PC-9 (cell line): Measurements from ENCODE around the gene RAPGEF1. TPM values are rescaled to one million over a fixed set of nuclear protein-coding genes. Genes with fewer than 3 reads are reported as not detected.

Experiments used
- BruUV-seq: library from RNA; stranded (reverse); fragments of 400-500 nt; replicated peaks from 2 replicates; lab custom pipeline; 2021; lab: Mats Ljungman, UMichigan
- CTCF ChIA-PET: fragments of 300-600 bp; sonication (Branson Sonifier 250); formaldehyde crosslinking; loops from one replicate; lab custom pipeline; 2022; ENCODE audit warnings: antibody characterized with exemption; lab: Charles Lee
- POLR2A ChIA-PET: fragments of 300-600 bp; sonication (Branson Sonifier 250); formaldehyde crosslinking; loops from one replicate; lab custom pipeline; 2022; ENCODE audit warnings: antibody characterized with exemption; ENCODE audit not compliant: unreplicated experiment; lab: Charles Lee
- DNase-seq, 2 experiments: peaks; one replicate each; pipeline versions ENCODE4 v3.0.0 to v3.0.0-alpha.2; 2015 to 2022; ENCODE audit warnings: mixed read lengths in 1 of 2
- H2AFZ ChIP-seq: fragments of 200-600 bp; sonication (generic); 2 replicates; pipeline ENCODE4 v1.8.1; 2017; ENCODE audit warnings: antibody characterized with exemption
- H3F3A ChIP-seq: fragments of 200-600 bp; sonication (generic); 2 replicates; pipeline ENCODE4 v1.8.1; 2017; ENCODE audit warnings: antibody characterized with exemption, mild to moderate bottlenecking, low read depth; ENCODE audit not compliant: insufficient read depth
- H3K27ac ChIP-seq: fragments of 200-600 bp; sonication (generic); 2 replicates; pipeline ENCODE4 v1.6.1; 2016; ENCODE audit warnings: mixed run types
- H3K27me3 ChIP-seq: fragments of 200-600 bp; sonication (generic); 2 replicates; pipeline ENCODE4 v1.6.1; 2016; ENCODE audit warnings: low read depth, mixed run types; ENCODE audit not compliant: insufficient read depth
- H3K36me3 ChIP-seq: fragments of 200-600 bp; sonication (generic); 2 replicates; pipeline ENCODE4 v1.6.1; 2016; ENCODE audit warnings: low read depth, mixed run types
- H3K4me1 ChIP-seq: fragments of 200-600 bp; sonication (generic); replicated peaks from 2 replicates; pipeline ENCODE4 v1.6.1; 2016; ENCODE audit warnings: mixed run types; ENCODE audit not compliant: insufficient read depth
- H3K4me2 ChIP-seq: fragments of 200-600 bp; sonication (generic); 2 replicates; pipeline ENCODE4 v1.6.1; 2017; ENCODE audit warnings: mixed run types
- H3K4me3 ChIP-seq: fragments of 200-600 bp; sonication (generic); 2 replicates; pipeline ENCODE4 v1.6.1; 2016; ENCODE audit warnings: mixed run types
- H3K79me2 ChIP-seq: fragments of 200-600 bp; sonication (generic); 2 replicates; pipeline ENCODE4 v1.6.1; 2017; ENCODE audit warnings: low read depth, mixed run types
- H3K9me2 ChIP-seq: fragments of 200-600 bp; sonication (generic); 2 replicates; pipeline ENCODE4 v1.8.1; 2017; ENCODE audit warnings: mild to moderate bottlenecking; ENCODE audit not compliant: insufficient read depth
- H3K9me3 ChIP-seq: fragments of 200-600 bp; sonication (generic); 2 replicates; pipeline ENCODE4 v1.8.1; 2016; ENCODE audit warnings: low read depth; ENCODE audit not compliant: insufficient read depth
- H4K20me1 ChIP-seq: fragments of 200-600 bp; sonication (generic); 2 replicates; pipeline ENCODE4 v1.8.1; 2017; ENCODE audit not compliant: insufficient read depth
- CTCF ChIP-seq: fragments of 200-600 bp; sonication (generic); conservative IDR thresholded peaks from 2 replicates; pipeline ENCODE4 v1.6.1; 2017; ENCODE audit warnings: mixed run types, antibody characterized with exemption, mild to moderate bottlenecking, moderate library complexity
- EZH2 ChIP-seq: fragments of 200-600 bp; sonication (generic); IDR thresholded peaks from 2 replicates; pipeline ENCODE4 v1.8.0; 2017; ENCODE audit warnings: antibody characterized with exemption, low read depth
- intact Hi-C: fragments of 100-400 bp; cut with micrococcal nuclease; formaldehyde crosslinking; loops from one replicate; pipeline ENCODE4 v1.10.0; 2022; ENCODE audit not compliant: unreplicated experiment
- total RNA-seq: library from RNA; stranded (reverse); gene quantifications from 2 replicates; pipeline ENCODE4 v1.2.3, GENCODE V29; 2021

RAPGEF1 gene
- total RNA-seq, 1 experiment from 2014 or later: 66.5 TPM

GRCh38 chr9:131695836-131696460 is 43.9 kb downstream of the RAPGEF1 start:
- H3K36me3 ChIP-seq: no peaks in the 10 kb centered on the region
- no peak overlapping the region for H2AFZ ChIP-seq
- H3K27ac ChIP-seq: no peak overlapping the region
- no peaks in the 10 kb centered on the region for H3K9me3 ChIP-seq
- no peak overlapping the region for H3K4me2 ChIP-seq
- no TSS peak for BruUV-seq
- no peaks in the 10 kb centered on the region for H3K4me1 ChIP-seq
- no peaks in the 10 kb centered on the region for H3K27me3 ChIP-seq
- intact Hi-C loops: no loop called here
- no peak for TF ChIP-seq EZH2
- TF ChIP-seq CTCF: no peak
- POLR2A ChIA-PET: interaction anchor here (0.5 kb wide), 1 partner anchor 13 kb away, joined by 3 read pairs; no protein-coding TSS in a partner anchor
- no peaks in the 10 kb centered on the region for H3F3A ChIP-seq
- no peaks in the 10 kb centered on the region for H3K9me2 ChIP-seq
- no peak overlapping the region for H3K4me3 ChIP-seq
- CTCF ChIA-PET: interaction anchor here (0.6 kb wide), 1 partner anchor 19 kb away, joined by 7 read pairs; no protein-coding TSS in a partner anchor
- no peak for DNase-seq
- no peaks in the 10 kb centered on the region for H3K79me2 ChIP-seq
- H4K20me1 ChIP-seq: no peaks in the 10 kb centered on the region; the same call in 1 of the 2 replicates

DNA sequence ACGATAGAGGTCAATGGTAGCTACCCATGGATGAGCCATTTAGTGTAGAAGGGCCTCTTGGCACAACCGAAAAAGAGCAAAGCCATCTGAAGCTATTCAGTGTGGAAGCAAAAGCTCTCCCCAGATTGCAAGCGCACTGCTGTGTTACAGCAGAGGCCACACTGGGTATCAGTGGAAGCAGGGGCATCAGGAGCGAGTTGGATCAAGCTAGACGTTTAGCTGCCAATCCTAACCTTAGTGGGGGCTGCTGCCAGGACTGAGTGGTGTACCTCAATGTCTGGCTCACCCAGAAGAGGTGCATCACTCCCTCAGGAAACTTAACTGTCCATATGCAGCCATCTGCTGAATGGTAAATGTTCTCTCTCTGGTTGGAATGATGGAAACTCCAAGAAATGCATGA is 44.5 kb downstream of the RAPGEF1 start:
- CTCF ChIA-PET: no interaction called here

More for the DNA sequence above, 44.5 kb downstream of the RAPGEF1 start:
- no peaks in the 10 kb centered on the region; the same call in 1 of the 2 replicates for H4K20me1 ChIP-seq
- no peaks in the 10 kb centered on the region for H3K9me3 ChIP-seq
- H2AFZ ChIP-seq: no peak overlapping the region
- no peaks in the 10 kb centered on the region for H3K36me3 ChIP-seq
- H3K79me2 ChIP-seq: no peaks in the 10 kb centered on the region
- no peak overlapping the region for H3K4me2 ChIP-seq
- POLR2A ChIA-PET: interaction anchor here (0.5 to 0.6 kb wide), 2 partner anchors 13 to 92 kb away, joined by 3 read pairs; no protein-coding TSS in a partner anchor
- no peak overlapping the region for H3K4me3 ChIP-seq
- H3K27ac ChIP-seq: no peak overlapping the region
- no peaks in the 10 kb centered on the region for H3K27me3 ChIP-seq
- no peak for DNase-seq
- intact Hi-C loops: no loop called here
- H3F3A ChIP-seq: no peaks in the 10 kb centered on the region
- no peaks in the 10 kb centered on the region for H3K4me1 ChIP-seq
- TF ChIP-seq EZH2 (no peak), CTCF (no peak)
- BruUV-seq: no TSS peak
- no peaks in the 10 kb centered on the region for H3K9me2 ChIP-seq
